KOPT-K1 (cell line): Measurements from ENCODE around the gene SURF6.

Experiments used
- H3K27ac ChIP-seq: fragments of 200-600 bp; sonication (generic); 2 replicates; pipeline ENCODE4 v1.5.1; 2016; ENCODE audit warnings: antibody characterized with exemption, mild to moderate bottlenecking, low read depth, low read length; ENCODE audit not compliant: poor library complexity, severe bottlenecking
- H3K36me3 ChIP-seq: fragments of 200-600 bp; sonication (generic); 2 replicates; pipeline ENCODE4 v1.5.1; 2017; ENCODE audit warnings: antibody characterized with exemption, mild to moderate bottlenecking, low read length, moderate library complexity; ENCODE audit not compliant: insufficient read depth
- H3K9me3 ChIP-seq: fragments of 200-600 bp; sonication (generic); 2 replicates; pipeline ENCODE4 v1.5.1; 2017; ENCODE audit warnings: antibody characterized with exemption, low read length, mild to moderate bottlenecking; ENCODE audit not compliant: insufficient read depth, poor library complexity, severe bottlenecking

Gene SURF6

GRCh38 chr9:133357656-133358055 is 21.7 kb upstream of the SURF6 start:
- no peaks in the 10 kb centered on the region for H3K9me3 ChIP-seq
- H3K36me3 ChIP-seq: peaks cover 64% of the 10 kb centered on the region
- H3K27ac ChIP-seq: peak overlapping the region; percentile 69

GRCh38 chr9:133356391-133357091 is 20.6 kb upstream of the SURF6 start, which contains the start of the genes SURF1 and SURF2:
TSS of gene SURF1 (minus strand) at chr9:133356487. CDS start at chr9:133356453, 34 bp downstream.
TSS of gene SURF2 (plus strand) at chr9:133356550. CDS start at chr9:133356593, 43 bp downstream.
- peaks cover 64% of the 10 kb centered on the region for H3K36me3 ChIP-seq
- no peaks in the 10 kb centered on the region for H3K9me3 ChIP-seq
- H3K27ac ChIP-seq: peak within 1 kb of the TSS; percentile 69

- Histone ChIP-seq H3K36me3 (peaks cover 64% of the 10 kb centered on the region), H3K27ac (peak overlapping the region; percentile 69)
Observed at GRCh38 chr9:133355881-133356357, 19.9 kb upstream of the SURF6 start.

DNA sequence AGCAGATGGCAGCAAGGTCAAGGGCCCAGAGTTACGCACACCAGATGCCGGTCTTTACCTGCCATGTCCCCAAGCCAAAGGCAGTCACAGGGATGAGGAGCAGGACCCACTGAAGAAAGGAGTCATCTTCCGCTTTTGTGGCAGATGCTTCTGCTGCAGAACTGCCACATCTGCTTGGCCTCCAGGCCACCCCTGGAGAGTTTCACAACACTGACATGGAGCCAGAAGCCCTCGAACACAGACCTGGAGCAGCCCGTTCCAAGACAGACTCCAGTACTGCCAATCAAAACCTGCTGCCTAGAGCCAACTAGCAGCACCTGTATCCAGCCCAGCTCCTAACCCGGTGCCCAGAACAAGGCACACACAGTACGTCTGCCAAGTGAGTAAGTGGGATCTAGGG is 18.8 kb upstream of the SURF6 start:
- no peak overlapping the region for H3K27ac ChIP-seq
- peaks cover 64% of the 10 kb centered on the region for H3K36me3 ChIP-seq
- H3K9me3 ChIP-seq: no peaks in the 10 kb centered on the region

More at GRCh38 chr9:133355881-133356357, 19.9 kb upstream of the SURF6 start:
- no peaks in the 10 kb centered on the region for H3K9me3 ChIP-seq

DNA sequence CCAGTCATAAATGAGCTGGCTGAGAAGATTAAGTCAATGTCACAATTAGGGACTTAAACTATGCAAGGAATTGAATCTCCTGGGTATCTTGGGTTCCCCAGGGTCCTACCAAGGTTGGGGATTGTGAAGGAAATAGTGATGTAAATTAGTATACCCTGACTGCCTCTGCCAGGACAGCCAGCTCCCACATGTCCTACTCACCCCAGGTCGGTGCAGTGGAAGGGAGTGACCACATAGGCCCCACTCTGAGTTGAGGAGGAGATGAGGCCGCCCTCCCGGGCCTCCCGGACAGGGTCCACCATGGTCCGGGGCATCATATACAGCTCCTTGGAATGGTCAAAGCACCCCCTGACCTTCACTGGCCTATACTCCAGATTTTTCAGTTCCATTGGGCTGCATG is 17.6 kb upstream of the SURF6 start:
- H3K36me3 ChIP-seq: peaks cover 64% of the 10 kb centered on the region
- no peak overlapping the region for H3K27ac ChIP-seq
- H3K9me3 ChIP-seq: no peaks in the 10 kb centered on the region

GRCh38 chr9:133352635-133353340 is 16.8 kb upstream of the SURF6 start:
- Histone ChIP-seq H3K9me3 (no peaks in the 10 kb centered on the region), H3K27ac (no peak overlapping the region), H3K36me3 (peaks cover 64% of the 10 kb centered on the region)

- H3K36me3 ChIP-seq: peaks cover 64% of the 10 kb centered on the region
- H3K9me3 ChIP-seq: no peaks in the 10 kb centered on the region
- H3K27ac ChIP-seq: no peak overlapping the region
Observed at GRCh38 chr9:133351908-133352634, 16.1 kb upstream of the SURF6 start.

GRCh38 chr9:133351526-133351907 is 15.5 kb upstream of the SURF6 start:
- Histone ChIP-seq H3K36me3 (peaks cover 64% of the 10 kb centered on the region), H3K27ac (no peak overlapping the region), H3K9me3 (no peaks in the 10 kb centered on the region)

DNA sequence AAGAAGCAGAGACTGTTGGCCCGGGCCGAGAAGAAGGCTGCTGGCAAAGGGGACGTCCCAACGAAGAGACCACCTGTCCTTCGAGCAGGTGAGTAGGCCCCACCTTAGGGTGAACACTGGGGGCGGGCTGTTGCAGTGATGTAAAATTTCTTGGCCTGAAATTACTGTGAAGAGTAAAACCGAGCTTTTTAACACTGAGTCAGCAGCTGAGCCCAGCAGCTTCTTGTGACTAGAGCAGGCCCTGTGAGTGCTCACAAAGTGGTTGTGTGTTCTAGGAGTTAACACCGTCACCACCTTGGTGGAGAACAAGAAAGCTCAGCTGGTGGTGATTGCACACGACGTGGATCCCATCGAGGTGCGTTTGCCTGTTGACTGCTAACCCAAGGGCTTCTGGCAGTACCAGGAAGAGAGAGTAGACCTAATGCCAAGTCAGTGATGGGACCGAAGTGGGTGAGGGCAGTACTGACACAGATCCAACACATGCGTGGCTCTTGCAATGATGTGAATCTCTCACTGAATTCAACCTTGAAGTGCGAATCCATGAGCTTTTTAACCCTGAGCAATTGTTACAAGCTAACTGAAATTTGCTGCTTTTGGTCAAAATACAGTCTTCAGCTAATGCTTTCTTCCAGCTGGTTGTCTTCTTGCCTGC is 14.1 kb upstream of the SURF6 start:
- Histone ChIP-seq H3K27ac (peak overlapping the region; percentile 92), H3K9me3 (no peaks in the 10 kb centered on the region), H3K36me3 (peaks cover 76% of the 10 kb centered on the region)

DNA sequence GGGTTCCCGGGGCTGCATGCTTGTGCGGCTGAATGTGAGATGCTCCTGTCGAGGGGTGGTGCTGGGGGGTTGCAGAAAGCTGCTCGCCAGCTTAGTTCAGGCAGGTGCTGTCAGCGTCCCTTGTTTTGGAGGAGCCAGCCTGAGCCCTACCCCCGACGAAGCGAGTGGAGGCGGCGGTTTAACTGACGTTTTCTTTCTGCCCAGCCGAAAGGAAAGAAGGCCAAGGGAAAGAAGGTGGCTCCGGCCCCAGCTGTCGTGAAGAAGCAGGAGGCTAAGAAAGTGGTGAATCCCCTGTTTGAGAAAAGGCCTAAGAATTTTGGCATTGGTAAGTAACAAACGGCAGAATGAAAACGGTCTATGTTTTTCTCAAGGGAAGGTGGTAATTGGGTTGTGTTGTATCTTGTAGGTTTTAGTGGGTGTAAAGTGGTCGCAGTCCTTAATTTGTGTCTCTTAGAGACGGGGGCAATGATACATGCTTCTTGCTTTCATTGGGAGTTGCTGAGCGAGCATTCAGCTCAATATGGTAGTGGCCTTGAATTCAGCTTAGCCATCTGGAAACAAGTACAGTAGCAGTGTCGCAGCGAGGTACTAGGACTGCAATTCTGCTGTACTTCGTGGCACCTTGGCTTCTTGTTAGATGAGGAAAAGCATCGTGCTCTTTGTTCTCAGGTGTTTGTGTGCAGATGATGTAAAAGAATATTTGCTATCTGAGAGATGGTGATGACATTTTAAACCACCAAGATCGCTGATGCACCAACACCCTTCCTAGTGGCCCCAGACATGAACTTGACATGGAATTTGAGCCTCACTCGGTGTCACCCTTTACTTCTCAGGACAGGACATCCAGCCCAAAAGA is 13.0 kb upstream of the SURF6 start:
- peaks cover 82% of the 10 kb centered on the region for H3K36me3 ChIP-seq
- peak overlapping the region; percentile 92 for H3K27ac ChIP-seq
- H3K9me3 ChIP-seq: no peaks in the 10 kb centered on the region

GRCh38 chr9:133347985-133348717 is 12.2 kb upstream of the SURF6 start, which contains the start of the genes MED22 and RPL7A:
TSS of gene MED22 (minus strand) at chr9:133348131. CDS start at chr9:133346662, 1,469 bp downstream.
TSS of gene RPL7A (plus strand) at chr9:133348218. CDS start at chr9:133348244, 26 bp downstream.
- peak within 1 kb of the TSS; percentile 92 for H3K27ac ChIP-seq
- peaks cover 82% of the 10 kb centered on the region for H3K36me3 ChIP-seq

GRCh38 chr9:133347515-133347984 is 11.6 kb upstream of the SURF6 start:
- Histone ChIP-seq H3K27ac (peak overlapping the region; percentile 92), H3K9me3 (no peaks in the 10 kb centered on the region), H3K36me3 (peaks cover 82% of the 10 kb centered on the region)

More at GRCh38 chr9:133347985-133348717, 12.2 kb upstream of the SURF6 start, which contains the start of the genes MED22 and RPL7A:
- H3K9me3 ChIP-seq: no peaks in the 10 kb centered on the region
